OCI-M1 (cell line): ENCODE results near the gene ZNF106.

Source experiments
- DNase-seq: peaks from one replicate; lab custom pipeline; 2025; lab: John Stamatoyannopoulos, UW

ZNF106 gene

GRCh38 chr15:42490671-42491538, at the start of gene ZNF106:
TSS of gene ZNF106 (minus strand) at chr15:42491141. CDS start at chr15:42472289, 18,852 bp downstream.
- peak; percentile 94 for DNase-seq

GRCh38 chr15:42533246-42533645, 42.3 kb upstream of the ZNF106 start:
- DNase-seq, result no peak

GRCh38 chr15:42528970-42529369, 38.0 kb upstream of the ZNF106 start:
- no peak for DNase-seq

GRCh38 chr15:42523331-42523730, 32.4 kb upstream of the ZNF106 start:
- DNase-seq, result no peak

- peak; percentile 77 for DNase-seq
These were observed 20.1 kb upstream of the ZNF106 start for GRCh38 chr15:42511007-42511391.

GRCh38 chr15:42510258-42511006, 19.5 kb upstream of the ZNF106 start:
- DNase-seq, result peak; percentile 49

- peak; percentile 83 for DNase-seq
These were observed 17.3 kb upstream of the ZNF106 start for GRCh38 chr15:42508263-42508690.

- DNase-seq, result no peak
These were observed 16.6 kb upstream of the ZNF106 start for GRCh38 chr15:42507514-42507913.

- DNase-seq, result no peak
These were observed 13.7 kb upstream of the ZNF106 start for GRCh38 chr15:42504631-42505030.

GRCh38 chr15:42503825-42504224, 12.9 kb upstream of the ZNF106 start:
- no peak for DNase-seq

GRCh38 chr15:42502477-42502876, 11.5 kb upstream of the ZNF106 start:
- DNase-seq, result no peak

GRCh38 chr15:42499858-42500609, 9.1 kb upstream of the ZNF106 start:
- DNase-seq, result peak; percentile 92

GRCh38 chr15:42498212-42499068, 7.5 kb upstream of the ZNF106 start:
- peak; percentile 40 for DNase-seq

- DNase-seq, result peak; percentile 93
These were observed 4.6 kb upstream of the ZNF106 start, which contains the start of gene SNAP23 for GRCh38 chr15:42495361-42496212. TSS of gene SNAP23 (plus strand) at chr15:42495634. CDS start at chr15:42511847, 16,213 bp downstream.

- DNase-seq, result no peak
These were observed 4.0 kb upstream of the ZNF106 start for GRCh38 chr15:42494998-42495360.

GRCh38 chr15:42493679-42494078, 2.7 kb upstream of the ZNF106 start:
- peak; percentile 44 for DNase-seq

GRCh38 chr15:42491539-42492225, 741 bp upstream of the ZNF106 start:
- DNase-seq, result no peak

- peak; percentile 62 for DNase-seq
These were observed 660 bp downstream of the ZNF106 start for GRCh38 chr15:42490291-42490670.

- no peak for DNase-seq
These were observed 7.3 kb downstream of the ZNF106 start for GRCh38 chr15:42483677-42484076.

- no peak for DNase-seq
These were observed 8.2 kb downstream of the ZNF106 start for GRCh38 chr15:42482701-42483100.
